ENCODE data around the gene UNC50.

The UNC50 gene

DNA sequence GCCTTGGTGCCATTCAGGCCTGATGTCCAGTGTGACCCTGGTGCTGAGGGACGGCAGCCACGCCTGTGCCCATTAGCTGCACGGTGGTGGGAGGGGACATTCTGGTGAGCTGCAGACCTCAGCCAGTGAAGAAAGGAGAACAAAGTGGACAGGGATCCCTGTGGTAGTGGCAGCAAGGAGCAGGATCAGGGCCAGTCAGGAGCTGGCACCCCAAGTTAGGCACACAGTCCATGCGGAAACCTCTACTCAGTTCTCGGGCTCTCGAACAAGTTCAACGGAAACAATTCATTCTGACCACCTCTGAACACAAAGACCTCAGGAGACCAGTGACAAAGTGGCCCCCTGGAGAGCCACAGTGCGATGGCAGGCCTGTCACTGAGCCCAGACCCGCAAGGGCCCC, 30.2 kb upstream of the UNC50 start:
- no peak overlapping the region for H3K27ac ChIP-seq (ENCODE audit: low read depth, low read length)
- no peaks in the 10 kb centered on the region for H3K4me1 ChIP-seq (ENCODE audit: control insufficient read depth, insufficient read depth, low read length)
- peaks cover 60% of the 10 kb centered on the region for H3K36me3 ChIP-seq (ENCODE audit: control insufficient read depth, insufficient read depth, low read length)
- no peaks in the 10 kb centered on the region for H3K27me3 ChIP-seq (ENCODE audit: control insufficient read depth, insufficient read depth, low read length)
- H3K9me3 ChIP-seq (ENCODE audit: control insufficient read depth, insufficient read depth, low read depth, low read length): no peaks in the 10 kb centered on the region
- H3K4me3 ChIP-seq (ENCODE audit: low read depth, low read length): no peak overlapping the region
- no peak overlapping the region for H3K9ac ChIP-seq (ENCODE audit: low read length)

DNA sequence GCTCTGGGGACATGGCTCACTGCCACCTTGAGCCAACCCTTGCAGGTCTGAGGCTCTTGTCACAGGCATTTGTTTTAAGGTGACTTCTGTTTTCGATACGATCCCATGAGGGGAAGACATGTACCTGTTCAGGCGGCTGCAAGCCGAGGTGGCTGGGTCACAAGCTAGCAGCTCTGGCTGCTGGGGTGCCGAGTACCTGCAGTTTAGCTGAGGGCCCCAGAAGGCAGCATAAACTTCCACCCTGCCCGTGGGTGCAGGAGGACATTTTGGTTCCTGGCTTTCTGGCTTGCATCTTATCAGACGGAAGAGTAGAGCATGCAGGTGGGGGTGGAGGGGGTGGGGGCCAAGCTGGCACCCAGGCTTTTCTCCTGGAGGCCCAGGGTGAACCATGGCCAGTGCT, 28.5 kb upstream of the UNC50 start:
- Histone ChIP-seq H3K36me3 (ENCODE audit: control insufficient read depth, insufficient read depth, low read length) (peaks cover 55% of the 10 kb centered on the region), H3K27me3 (ENCODE audit: control insufficient read depth, insufficient read depth, low read length) (no peaks in the 10 kb centered on the region), H3K9me3 (ENCODE audit: control insufficient read depth, insufficient read depth, low read depth, low read length) (no peaks in the 10 kb centered on the region), H3K27ac (ENCODE audit: low read depth, low read length) (no peak overlapping the region), H3K4me3 (ENCODE audit: low read depth, low read length) (no peak overlapping the region), H3K4me1 (ENCODE audit: control insufficient read depth, insufficient read depth, low read length) (no peaks in the 10 kb centered on the region), H3K9ac (ENCODE audit: low read length) (no peak overlapping the region)

GRCh38 chr2:98580656-98581284, 27.6 kb upstream of the UNC50 start:
- H3K9me3 ChIP-seq (ENCODE audit: control insufficient read depth, insufficient read depth, low read depth, low read length): no peaks in the 10 kb centered on the region
- H3K36me3 ChIP-seq (ENCODE audit: control insufficient read depth, insufficient read depth, low read length): peaks cover 50% of the 10 kb centered on the region
- no peaks in the 10 kb centered on the region for H3K27me3 ChIP-seq (ENCODE audit: control insufficient read depth, insufficient read depth, low read length)
- no peak overlapping the region for H3K4me3 ChIP-seq (ENCODE audit: low read depth, low read length)
- no peak overlapping the region for H3K9ac ChIP-seq (ENCODE audit: low read length)
- no peaks in the 10 kb centered on the region for H3K4me1 ChIP-seq (ENCODE audit: control insufficient read depth, insufficient read depth, low read length)
- no peak overlapping the region for H3K27ac ChIP-seq (ENCODE audit: low read depth, low read length)

DNA sequence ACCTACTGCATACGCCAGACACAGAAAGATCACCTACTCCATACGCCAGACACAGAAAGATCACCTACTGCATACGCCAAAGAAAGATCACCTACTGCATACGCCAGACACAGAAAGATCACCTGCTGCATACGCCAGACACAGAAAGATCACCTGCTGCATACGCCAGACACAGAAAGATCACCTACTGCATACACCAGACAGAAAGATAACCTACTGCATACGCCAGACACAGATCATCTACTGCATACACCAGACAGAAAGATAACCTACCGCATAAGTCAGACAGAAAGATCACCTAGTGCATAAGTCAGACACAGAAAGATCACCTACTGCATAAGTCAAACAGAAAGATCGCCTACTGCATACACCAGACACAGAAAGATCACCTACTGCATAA, 25.9 kb upstream of the UNC50 start:
- Histone ChIP-seq H3K36me3 (ENCODE audit: control insufficient read depth, insufficient read depth, low read length) (peaks cover 40% of the 10 kb centered on the region), H3K9ac (ENCODE audit: low read length) (no peak overlapping the region), H3K4me3 (ENCODE audit: low read depth, low read length) (no peak overlapping the region), H3K27me3 (ENCODE audit: control insufficient read depth, insufficient read depth, low read length) (no peaks in the 10 kb centered on the region), H3K4me1 (ENCODE audit: control insufficient read depth, insufficient read depth, low read length) (no peaks in the 10 kb centered on the region), H3K9me3 (ENCODE audit: control insufficient read depth, insufficient read depth, low read depth, low read length) (no peaks in the 10 kb centered on the region), H3K27ac (ENCODE audit: low read depth, low read length) (no peak overlapping the region)

- Histone ChIP-seq H3K36me3 (ENCODE audit: control insufficient read depth, insufficient read depth, low read length) (peaks cover 33% of the 10 kb centered on the region), H3K27ac (ENCODE audit: low read depth, low read length) (no peak overlapping the region), H3K4me1 (ENCODE audit: control insufficient read depth, insufficient read depth, low read length) (no peaks in the 10 kb centered on the region), H3K9me3 (ENCODE audit: control insufficient read depth, insufficient read depth, low read depth, low read length) (no peaks in the 10 kb centered on the region), H3K9ac (ENCODE audit: low read length) (no peak overlapping the region), H3K27me3 (ENCODE audit: control insufficient read depth, insufficient read depth, low read length) (no peaks in the 10 kb centered on the region), H3K4me3 (ENCODE audit: low read depth, low read length) (no peak overlapping the region)
Observed at GRCh38 chr2:98583276-98583675, 25.1 kb upstream of the UNC50 start.

DNA sequence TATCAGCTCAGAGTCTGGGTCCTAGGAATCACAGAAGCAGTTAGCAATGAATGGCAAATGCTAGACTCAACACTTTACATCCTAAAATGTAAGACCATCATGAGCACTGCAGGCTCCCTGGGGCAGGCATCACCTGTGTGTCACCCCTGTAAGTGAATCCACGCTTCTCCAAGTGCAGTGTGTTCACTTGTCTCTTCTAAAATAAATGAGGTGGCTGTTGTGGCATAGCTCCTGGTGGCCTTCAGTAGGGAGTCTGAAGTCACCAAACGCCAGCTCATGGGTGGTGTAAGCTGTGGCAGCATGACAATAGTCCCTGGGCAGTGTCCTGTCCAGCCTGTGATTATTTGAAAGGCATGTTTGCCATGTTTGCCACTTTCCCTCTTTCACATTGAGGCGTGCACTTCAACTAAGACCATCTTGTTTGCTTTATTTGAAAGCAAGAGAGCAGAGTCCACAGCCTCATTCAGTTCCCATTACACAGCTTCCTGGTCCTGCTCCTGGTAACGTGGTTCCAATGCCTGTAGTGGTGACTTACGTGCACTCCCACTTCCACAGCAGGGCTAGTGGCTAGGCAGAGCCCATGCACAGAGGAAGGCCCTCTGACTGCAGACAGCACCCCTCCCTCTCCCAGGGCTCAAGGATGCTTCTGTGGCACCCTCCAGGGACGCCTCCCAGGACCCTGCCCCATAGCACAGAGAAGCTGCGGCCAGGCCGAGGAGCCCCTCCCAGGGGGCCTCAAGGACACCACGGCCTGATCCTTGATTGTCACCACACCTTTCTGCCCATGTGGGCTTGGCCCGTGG, 24.4 kb upstream of the UNC50 start:
- H3K4me1 ChIP-seq (ENCODE audit: control insufficient read depth, insufficient read depth, low read length): no peaks in the 10 kb centered on the region
- H3K4me3 ChIP-seq (ENCODE audit: low read depth, low read length): no peak overlapping the region
- H3K27ac ChIP-seq (ENCODE audit: low read depth, low read length): no peak overlapping the region

GRCh38 chr2:98585386-98585785, 23.0 kb upstream of the UNC50 start:
- Histone ChIP-seq H3K4me3 (ENCODE audit: low read depth, low read length) (no peak overlapping the region), H3K27ac (ENCODE audit: low read depth, low read length) (no peak overlapping the region), H3K27me3 (ENCODE audit: control insufficient read depth, insufficient read depth, low read length) (no peaks in the 10 kb centered on the region), H3K9me3 (ENCODE audit: control insufficient read depth, insufficient read depth, low read depth, low read length) (no peaks in the 10 kb centered on the region), H3K9ac (ENCODE audit: low read length) (no peak overlapping the region), H3K36me3 (ENCODE audit: control insufficient read depth, insufficient read depth, low read length) (peaks cover 24% of the 10 kb centered on the region), H3K4me1 (ENCODE audit: control insufficient read depth, insufficient read depth, low read length) (no peaks in the 10 kb centered on the region)

More for the DNA sequence above, 24.4 kb upstream of the UNC50 start:
- Histone ChIP-seq H3K9ac (ENCODE audit: low read length) (no peak overlapping the region), H3K27me3 (ENCODE audit: control insufficient read depth, insufficient read depth, low read length) (no peaks in the 10 kb centered on the region), H3K9me3 (ENCODE audit: control insufficient read depth, insufficient read depth, low read depth, low read length) (no peaks in the 10 kb centered on the region), H3K36me3 (ENCODE audit: control insufficient read depth, insufficient read depth, low read length) (peaks cover 27% of the 10 kb centered on the region)

GRCh38 chr2:98586551-98587140, 21.7 kb upstream of the UNC50 start:
- Histone ChIP-seq H3K9me3 (ENCODE audit: control insufficient read depth, insufficient read depth, low read depth, low read length) (no peaks in the 10 kb centered on the region), H3K4me3 (ENCODE audit: low read depth, low read length) (no peak overlapping the region), H3K36me3 (ENCODE audit: control insufficient read depth, insufficient read depth, low read length) (peaks cover 25% of the 10 kb centered on the region), H3K27ac (ENCODE audit: low read depth, low read length) (no peak overlapping the region), H3K9ac (ENCODE audit: low read length) (no peak overlapping the region), H3K27me3 (ENCODE audit: control insufficient read depth, insufficient read depth, low read length) (no peaks in the 10 kb centered on the region), H3K4me1 (ENCODE audit: control insufficient read depth, insufficient read depth, low read length) (no peaks in the 10 kb centered on the region)

DNA sequence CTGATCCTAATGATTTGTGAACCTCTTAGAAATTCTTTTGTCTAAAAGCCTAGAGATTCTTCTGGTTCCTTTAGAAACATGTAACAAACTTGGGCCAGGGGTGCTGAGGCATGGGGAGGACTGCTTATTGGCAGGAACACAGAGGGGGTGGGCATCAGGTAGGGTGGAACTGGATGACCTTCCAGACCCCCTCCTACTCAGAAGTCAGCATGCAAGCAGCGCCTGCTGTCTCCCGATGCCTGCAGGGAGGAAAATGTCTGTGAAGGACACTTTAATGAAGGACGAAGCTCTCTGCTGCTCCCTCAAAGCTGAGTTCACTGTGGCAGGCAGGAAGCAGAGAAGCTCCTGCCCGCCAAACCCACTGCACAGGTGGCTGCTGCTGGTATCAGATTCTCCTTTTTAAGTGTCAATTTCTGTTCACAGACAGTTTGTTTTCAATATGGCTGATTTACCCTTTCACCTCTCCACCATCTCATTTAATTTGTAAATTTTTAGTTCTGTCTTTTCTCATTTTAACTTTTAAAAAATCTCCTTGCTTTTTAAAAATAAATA, 19.4 kb upstream of the UNC50 start:
- Histone ChIP-seq H3K27me3 (ENCODE audit: control insufficient read depth, insufficient read depth, low read length) (no peaks in the 10 kb centered on the region), H3K4me1 (ENCODE audit: control insufficient read depth, insufficient read depth, low read length) (no peaks in the 10 kb centered on the region), H3K27ac (ENCODE audit: low read depth, low read length) (no peak overlapping the region), H3K9ac (ENCODE audit: low read length) (no peak overlapping the region), H3K4me3 (ENCODE audit: low read depth, low read length) (no peak overlapping the region), H3K36me3 (ENCODE audit: control insufficient read depth, insufficient read depth, low read length) (peaks cover 9% of the 10 kb centered on the region), H3K9me3 (ENCODE audit: control insufficient read depth, insufficient read depth, low read depth, low read length) (peaks cover under 1% of the 10 kb centered on the region; the same call in 1 of the 2 replicates)

DNA sequence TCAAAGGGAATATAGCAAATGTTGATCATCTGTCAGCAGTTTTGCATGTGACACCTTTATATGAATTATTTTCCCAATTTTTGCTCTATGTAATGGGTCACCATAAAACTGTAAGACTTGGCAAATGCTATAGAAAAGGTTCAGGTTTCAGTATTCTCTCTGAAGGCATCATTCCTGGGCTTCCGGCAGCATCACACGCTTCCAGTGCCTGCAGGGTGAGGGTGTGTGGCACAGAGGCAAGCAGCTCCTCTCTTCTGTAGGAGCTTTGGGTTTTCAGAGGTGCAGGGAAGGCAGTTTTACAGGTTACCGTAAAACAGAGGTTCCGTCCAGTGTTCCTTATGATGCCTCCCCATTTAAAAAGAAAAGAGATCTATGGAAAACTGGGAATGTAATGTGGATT, 18.9 kb upstream of the UNC50 start:
- no peak overlapping the region for H3K4me3 ChIP-seq (ENCODE audit: low read depth, low read length)
- peaks cover 8% of the 10 kb centered on the region; the same call in 1 of the 2 replicates for H3K36me3 ChIP-seq (ENCODE audit: control insufficient read depth, insufficient read depth, low read length)
- no peaks in the 10 kb centered on the region for H3K4me1 ChIP-seq (ENCODE audit: control insufficient read depth, insufficient read depth, low read length)
- H3K27me3 ChIP-seq (ENCODE audit: control insufficient read depth, insufficient read depth, low read length): no peaks in the 10 kb centered on the region
- no peak overlapping the region for H3K9ac ChIP-seq (ENCODE audit: low read length)
- no peak overlapping the region for H3K27ac ChIP-seq (ENCODE audit: low read depth, low read length)
- H3K9me3 ChIP-seq (ENCODE audit: control insufficient read depth, insufficient read depth, low read depth, low read length): peaks cover 3% of the 10 kb centered on the region; the same call in 1 of the 2 replicates

- H3K27me3 ChIP-seq (ENCODE audit: control insufficient read depth, insufficient read depth, low read length): no peaks in the 10 kb centered on the region
- no peak overlapping the region for H3K9ac ChIP-seq (ENCODE audit: low read length)
- no peak overlapping the region for H3K4me3 ChIP-seq (ENCODE audit: low read depth, low read length)
- H3K36me3 ChIP-seq (ENCODE audit: control insufficient read depth, insufficient read depth, low read length): peaks cover 7% of the 10 kb centered on the region
- H3K4me1 ChIP-seq (ENCODE audit: control insufficient read depth, insufficient read depth, low read length): no peaks in the 10 kb centered on the region
- peaks cover 3% of the 10 kb centered on the region; the same call in 1 of the 2 replicates for H3K9me3 ChIP-seq (ENCODE audit: control insufficient read depth, insufficient read depth, low read depth, low read length)
- no peak overlapping the region for H3K27ac ChIP-seq (ENCODE audit: low read depth, low read length)
Observed at GRCh38 chr2:98592565-98592964, 15.8 kb upstream of the UNC50 start.
